ENCODE data around the gene ZNF296.

GRCh38 chr19:45070214-45070613 lies 6.1 kb downstream of the ZNF296 start:
- TF ChIP-seq PPARA (CRISPR knock-in tag; IDR thresholded peaks at IDR 0.05; ENCODE audit: borderline replicate concordance) (no peak), GLIS3 (CRISPR knock-in tag; IDR thresholded peaks at IDR 0.05) (no peak), RARB (CRISPR knock-in tag; IDR thresholded peaks at IDR 0.05) (no peak), PATZ1 (CRISPR knock-in tag; IDR thresholded peaks at IDR 0.05; ENCODE audit: borderline replicate concordance) (no peak), ARNTL (CRISPR knock-in tag; IDR thresholded peaks at IDR 0.05; ENCODE audit: borderline replicate concordance, low read depth) (no peak), ESRRG (CRISPR knock-in tag; IDR thresholded peaks at IDR 0.05) (no peak), CREB5 (CRISPR knock-in tag; IDR thresholded peaks at IDR 0.05; ENCODE audit: low read depth) (no peak), BACH2 (CRISPR knock-in tag; IDR thresholded peaks at IDR 0.05; ENCODE audit: borderline replicate concordance) (no peak), ZFP30 (CRISPR knock-in tag; IDR thresholded peaks at IDR 0.05) (no peak), ZC3H10 (CRISPR knock-in tag; IDR thresholded peaks at IDR 0.05) (no peak), CSDC2 (CRISPR knock-in tag; IDR thresholded peaks at IDR 0.05) (no peak)

All from SK-N-SH treated with all-trans-retinoic acid at 6 μM for 48 hours (cell line).